Measurements from ENCODE around the gene TPT1. TPM values are rescaled to one million over a fixed set of nuclear protein-coding genes. Genes with fewer than 3 reads are reported as not detected.

Gene TPT1
- polyA plus RNA-seq, 3 donors, result 2,102 to 5,638 (median 2,493) TPM

DNA sequence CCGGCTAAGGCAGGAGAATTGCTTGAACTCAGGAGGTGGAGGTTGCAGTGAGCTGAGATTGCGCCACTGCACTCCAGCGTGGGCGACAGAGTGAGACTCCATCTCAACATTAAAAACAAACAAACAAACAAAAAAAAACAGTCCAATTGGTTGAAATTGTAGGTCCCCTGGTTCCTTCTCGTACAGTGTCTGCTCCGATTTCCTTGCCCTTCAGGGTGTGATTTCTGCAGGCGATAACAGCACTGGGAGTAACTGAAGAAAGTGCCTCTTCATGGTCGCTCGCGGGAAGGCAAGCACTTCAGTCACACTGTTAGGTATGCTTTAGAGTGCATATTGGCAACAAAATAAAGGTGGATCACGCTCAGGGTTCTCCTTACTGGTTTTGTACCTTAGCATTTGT lies 39.7 kb downstream of the TPT1 start:
- intact Hi-C loops (cut with micrococcal nuclease), result no loop called here
- Histone ChIP-seq H3K4me1 (ENCODE audit: control insufficient read depth in 1 of 2, insufficient read depth in 2 of 2, low read length in 2 of 2) (no peaks in the 10 kb centered on the region), H3K9me3 (replicated peaks in 1 of 2; ENCODE audit: control insufficient read depth in 1 of 2, insufficient read depth in 1 of 2, low read length in 2 of 2) (no peaks in the 10 kb centered on the region), H3K4me2 (replicated peaks; ENCODE audit: extremely low read depth, low read length, poor library complexity, severe bottlenecking) (no peak overlapping the region), H2AFZ (ENCODE audit: insufficient read depth, low read depth, low read length, poor library complexity, severe bottlenecking) (no peak overlapping the region), H3K27me3 (ENCODE audit: control insufficient read depth in 2 of 2, insufficient read depth in 2 of 2, low read length in 2 of 2) (no peaks in the 10 kb centered on the region), H3K4me3 (replicated peaks in 1 of 3; ENCODE audit: low read depth in 2 of 3, low read length in 3 of 3) (no peak overlapping the region), H3K36me3 (replicated peaks in 1 of 2; ENCODE audit: control insufficient read depth in 1 of 2, insufficient read depth in 2 of 2, low read length in 2 of 2) (no peaks in the 10 kb centered on the region), H3K9ac (ENCODE audit: insufficient read depth, low read length, poor library complexity, severe bottlenecking) (no peak overlapping the region), H3K27ac (ENCODE audit: low read depth in 1 of 2, low read length in 2 of 2) (no peak overlapping the region), H4K20me1 (ENCODE audit: insufficient read depth, low read length) (no peaks in the 10 kb centered on the region), H3K79me2 (ENCODE audit: insufficient read depth, low read length) (no peaks in the 10 kb centered on the region)
- H3K27me3 Mint-ChIP-seq (ENCODE audit: low read depth in 3 of 3), result peaks cover 0 to 17% (median 10%) of the 10 kb centered on the region in 3 donors
- H3K9me3 Mint-ChIP-seq, result peaks cover 0 to 2% (median 0%) of the 10 kb centered on the region in 7 donors
- no peak for DNase-seq
- whole genome bisulfite sequencing (ENCODE audit: insufficient coverage), result 73% methylated on average over 8 of the region's 11 CpGs
- peaks cover 0 to 2% of the 10 kb centered on the region in 2 donors for H3K36me3 Mint-ChIP-seq
- H3K4me1 Mint-ChIP-seq, result peaks cover 3% of the 10 kb centered on the region
- TF ChIP-seq, protein P1, sequence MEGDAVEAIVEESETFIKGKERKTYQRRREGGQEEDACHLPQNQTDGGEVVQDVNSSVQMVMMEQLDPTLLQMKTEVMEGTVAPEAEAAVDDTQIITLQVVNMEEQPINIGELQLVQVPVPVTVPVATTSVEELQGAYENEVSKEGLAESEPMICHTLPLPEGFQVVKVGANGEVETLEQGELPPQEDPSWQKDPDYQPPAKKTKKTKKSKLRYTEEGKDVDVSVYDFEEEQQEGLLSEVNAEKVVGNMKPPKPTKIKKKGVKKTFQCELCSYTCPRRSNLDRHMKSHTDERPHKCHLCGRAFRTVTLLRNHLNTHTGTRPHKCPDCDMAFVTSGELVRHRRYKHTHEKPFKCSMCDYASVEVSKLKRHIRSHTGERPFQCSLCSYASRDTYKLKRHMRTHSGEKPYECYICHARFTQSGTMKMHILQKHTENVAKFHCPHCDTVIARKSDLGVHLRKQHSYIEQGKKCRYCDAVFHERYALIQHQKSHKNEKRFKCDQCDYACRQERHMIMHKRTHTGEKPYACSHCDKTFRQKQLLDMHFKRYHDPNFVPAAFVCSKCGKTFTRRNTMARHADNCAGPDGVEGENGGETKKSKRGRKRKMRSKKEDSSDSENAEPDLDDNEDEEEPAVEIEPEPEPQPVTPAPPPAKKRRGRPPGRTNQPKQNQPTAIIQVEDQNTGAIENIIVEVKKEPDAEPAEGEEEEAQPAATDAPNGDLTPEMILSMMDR (IDR thresholded peaks at IDR 0.05), result no peak
- H3K27ac Mint-ChIP-seq, result no peak overlapping the region
- no peak overlapping the region for H3K4me3 Mint-ChIP-seq

DNA sequence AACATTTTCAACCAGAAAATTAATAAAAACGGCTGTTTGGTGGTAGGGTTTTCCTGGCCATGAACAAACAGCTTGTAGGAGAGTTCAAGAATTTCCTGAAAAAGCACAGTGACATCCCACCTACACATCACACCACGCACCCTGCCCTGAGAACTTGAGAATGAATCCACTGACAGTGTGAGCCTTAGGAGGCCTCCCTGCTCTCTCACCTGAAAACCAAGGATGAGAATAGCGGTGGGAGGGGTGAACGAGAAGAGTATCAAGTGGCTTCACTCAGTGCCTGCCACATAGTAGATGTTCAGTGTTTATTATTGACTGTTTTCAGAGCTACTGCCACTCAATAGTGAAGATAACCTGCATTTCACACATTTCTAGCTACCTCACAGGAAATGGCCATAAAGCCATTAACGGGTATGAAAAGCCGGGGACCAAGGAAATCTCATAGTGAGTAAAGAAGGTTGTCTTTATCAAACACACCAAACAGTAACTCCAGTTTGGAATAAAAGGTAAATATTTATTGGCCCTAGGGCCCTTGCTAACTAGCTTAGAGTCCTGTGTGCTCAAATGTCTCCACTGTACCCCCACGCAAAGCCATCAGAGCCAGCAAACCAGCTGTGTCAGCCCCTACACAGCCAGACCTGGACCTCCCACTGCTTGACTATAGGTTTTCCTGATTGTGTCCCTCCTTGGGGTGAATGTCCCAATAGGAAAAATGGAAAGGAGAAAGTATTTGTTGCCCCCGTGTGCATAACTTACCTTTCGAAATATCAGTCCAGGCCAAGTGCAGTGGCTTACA lies 40.6 kb downstream of the TPT1 start:
- H3K4me1 Mint-ChIP-seq, result peaks cover 7% of the 10 kb centered on the region

More for the DNA sequence above, 40.6 kb downstream of the TPT1 start:
- H3K9me3 ChIP-seq (replicated peaks in 1 of 2; ENCODE audit: control insufficient read depth in 1 of 2, insufficient read depth in 1 of 2, low read length in 2 of 2), result no peaks in the 10 kb centered on the region
- peaks cover 0 to 2% (median 0%) of the 10 kb centered on the region in 7 donors for H3K9me3 Mint-ChIP-seq
- H3K36me3 Mint-ChIP-seq, result peaks cover 0 to 2% of the 10 kb centered on the region in 2 donors
- intact Hi-C loops (cut with micrococcal nuclease), result no loop called here
- H4K20me1 ChIP-seq (ENCODE audit: insufficient read depth, low read length), result no peaks in the 10 kb centered on the region
- H2AFZ ChIP-seq (ENCODE audit: insufficient read depth, low read depth, low read length, poor library complexity, severe bottlenecking), result no peak overlapping the region
- no peak overlapping the region for H3K4me3 ChIP-seq (replicated peaks in 1 of 3; ENCODE audit: low read depth in 2 of 3, low read length in 3 of 3)
- TF ChIP-seq, protein P1 (IDR thresholded peaks at IDR 0.05), result no peak
- no peak overlapping the region for H3K27ac ChIP-seq (ENCODE audit: low read depth in 1 of 2, low read length in 2 of 2)
- DNase-seq, result no peak
- H3K27ac Mint-ChIP-seq, result no peak overlapping the region
- H3K4me1 ChIP-seq (ENCODE audit: control insufficient read depth in 1 of 2, insufficient read depth in 2 of 2, low read length in 2 of 2), result no peaks in the 10 kb centered on the region
- H3K9ac ChIP-seq (ENCODE audit: insufficient read depth, low read length, poor library complexity, severe bottlenecking), result no peak overlapping the region
- peaks cover 0 to 17% (median 10%) of the 10 kb centered on the region in 3 donors for H3K27me3 Mint-ChIP-seq (ENCODE audit: low read depth in 3 of 3)
- no peaks in the 10 kb centered on the region for H3K79me2 ChIP-seq (ENCODE audit: insufficient read depth, low read length)
- no peaks in the 10 kb centered on the region for H3K36me3 ChIP-seq (replicated peaks in 1 of 2; ENCODE audit: control insufficient read depth in 1 of 2, insufficient read depth in 2 of 2, low read length in 2 of 2)
- WGBS (ENCODE audit: insufficient coverage), result 96% methylated on average over 3 of the region's 9 CpGs
- H3K4me3 Mint-ChIP-seq, result no peak overlapping the region
- H3K4me2 ChIP-seq (replicated peaks; ENCODE audit: extremely low read depth, low read length, poor library complexity, severe bottlenecking), result no peak overlapping the region
- no peaks in the 10 kb centered on the region for H3K27me3 ChIP-seq (ENCODE audit: control insufficient read depth in 2 of 2, insufficient read depth in 2 of 2, low read length in 2 of 2)
